Osteoblast (primary cell): ENCODE measurements around the gene RAB26. TPM values are rescaled to one million over a fixed set of nuclear protein-coding genes. Genes with fewer than 3 reads are reported as not detected.

Experiments
- DNase-seq: peaks from one replicate; pipeline ENCODE4 v3.0.0; 2011; ENCODE audit warnings: low spot score, mixed read lengths; ENCODE audit not compliant: insufficient read length; ENCODE audit errors: missing footprints
- H2AFZ ChIP-seq: 2 replicates; pipeline ENCODE4 v1.6.0; 2011; ENCODE audit warnings: mild to moderate bottlenecking, low read length
- H3K27ac ChIP-seq: 2 replicates; pipeline ENCODE4 v1.5.1; 2011; ENCODE audit warnings: mild to moderate bottlenecking, low read depth, low read length, moderate library complexity
- H3K27me3 ChIP-seq: 2 replicates; pipeline ENCODE4 v1.6.0; 2012; ENCODE audit warnings: mild to moderate bottlenecking, control low read depth, inconsistent platforms, low read length, moderate library complexity; ENCODE audit not compliant: insufficient read depth
- H3K36me3 ChIP-seq: 2 replicates; pipeline ENCODE4 v1.5.1; 2011; ENCODE audit warnings: mild to moderate bottlenecking, low read length, control low read depth, moderate library complexity; ENCODE audit not compliant: insufficient read depth
- H3K4me1 ChIP-seq: 2 replicates; pipeline ENCODE4 v1.5.1; 2011; ENCODE audit warnings: mild to moderate bottlenecking, low read length, control low read depth, moderate library complexity; ENCODE audit not compliant: insufficient read depth
- H3K4me2 ChIP-seq: 2 replicates; pipeline ENCODE4 v1.6.0; 2011; ENCODE audit warnings: mild to moderate bottlenecking, low read length; ENCODE audit not compliant: insufficient read depth
- H3K4me3 ChIP-seq: fragments of 200-600 bp; sonication (generic); 3 replicates; pipeline ENCODE4 v1.5.1; 2012; ENCODE audit warnings: mild to moderate bottlenecking, low read length, inconsistent platforms; ENCODE audit not compliant: insufficient read depth
- H3K79me2 ChIP-seq: 2 replicates; pipeline ENCODE4 v1.6.0; 2012; ENCODE audit warnings: mild to moderate bottlenecking, low read length, control low read depth, inconsistent platforms; ENCODE audit not compliant: insufficient read depth
- H3K9me3 ChIP-seq: 2 replicates; pipeline ENCODE4 v1.5.1; 2011; ENCODE audit warnings: low read depth, low read length, control low read depth
- H4K20me1 ChIP-seq: 2 replicates; pipeline ENCODE4 v1.6.0; 2012; ENCODE audit warnings: mild to moderate bottlenecking, low read length, control low read depth; ENCODE audit not compliant: insufficient read depth
- CTCF ChIP-seq: IDR thresholded peaks from 2 replicates; pipeline ENCODE4 v1.5.1; 2011; ENCODE audit warnings: mild to moderate bottlenecking, low read depth, low read length, moderate library complexity; ENCODE audit errors: extremely low read depth
- total RNA-seq: library from RNA; depleted of rRNA; stranded (reverse); fragments of >200 nt; gene quantifications from 2 replicates; pipeline ENCODE4 v1.2.3, GENCODE V29; 2012

RAB26 gene
- total RNA-seq, 1 donor: 0.36 TPM

DNA sequence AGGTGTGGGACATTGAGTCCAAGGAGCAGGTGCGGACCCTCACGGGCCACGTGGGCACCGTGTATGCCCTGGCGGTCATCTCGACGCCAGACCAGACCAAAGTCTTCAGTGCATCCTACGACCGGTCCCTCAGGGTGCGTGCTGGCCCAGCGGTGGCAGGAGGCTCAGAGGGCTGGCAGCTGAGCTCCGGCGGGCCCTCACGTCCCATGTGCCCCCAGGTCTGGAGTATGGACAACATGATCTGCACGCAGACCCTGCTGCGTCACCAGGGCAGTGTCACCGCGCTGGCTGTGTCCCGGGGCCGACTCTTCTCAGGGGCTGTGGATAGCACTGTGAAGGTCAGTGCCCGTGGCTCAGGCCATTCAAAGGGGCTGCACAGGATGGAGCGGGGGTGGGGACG lies 27.6 kb downstream of the RAB26 start:
- no peak for DNase-seq
- TF ChIP-seq CTCF: no peak
- Histone ChIP-seq H3K27me3 (no peaks in the 10 kb centered on the region), H4K20me1 (peaks cover 8% of the 10 kb centered on the region), H3K4me3 (no peak overlapping the region), H3K79me2 (no peaks in the 10 kb centered on the region), H3K4me1 (no peaks in the 10 kb centered on the region), H3K4me2 (no peak overlapping the region), H3K27ac (no peak overlapping the region), H3K9me3 (no peaks in the 10 kb centered on the region), H2AFZ (no peak overlapping the region), H3K36me3 (peaks cover 42% of the 10 kb centered on the region)

DNA sequence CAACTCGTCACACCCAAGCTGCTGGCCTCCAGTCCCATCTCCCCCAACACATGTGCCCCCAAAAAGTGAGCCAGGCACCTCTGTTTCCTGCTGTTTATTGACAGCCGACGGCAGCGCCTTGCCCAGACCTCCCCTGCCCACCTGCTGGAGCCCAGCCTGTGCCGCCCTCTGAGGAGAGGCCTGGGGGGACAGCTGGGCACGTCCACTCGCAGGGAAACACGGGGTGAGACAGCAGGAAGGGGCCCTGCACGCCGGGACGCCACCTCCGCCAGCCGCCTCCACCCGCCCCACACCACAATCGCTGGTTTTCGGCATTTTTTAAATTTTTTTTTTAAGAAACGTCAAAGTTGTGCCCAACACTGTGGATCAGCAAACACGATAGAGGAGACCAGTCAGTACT lies 28.7 kb downstream of the RAB26 start:
- H2AFZ ChIP-seq: no peak overlapping the region
- no peaks in the 10 kb centered on the region for H3K27me3 ChIP-seq
- H3K36me3 ChIP-seq: peaks cover 42% of the 10 kb centered on the region
- DNase-seq: no peak
- H3K4me2 ChIP-seq: no peak overlapping the region
- H3K79me2 ChIP-seq: no peaks in the 10 kb centered on the region
- H3K27ac ChIP-seq: no peak overlapping the region
- H3K4me1 ChIP-seq: no peaks in the 10 kb centered on the region
- peaks cover 8% of the 10 kb centered on the region for H4K20me1 ChIP-seq
- H3K4me3 ChIP-seq: no peak overlapping the region
- H3K9me3 ChIP-seq: no peaks in the 10 kb centered on the region
- no peak for TF ChIP-seq CTCF

DNA sequence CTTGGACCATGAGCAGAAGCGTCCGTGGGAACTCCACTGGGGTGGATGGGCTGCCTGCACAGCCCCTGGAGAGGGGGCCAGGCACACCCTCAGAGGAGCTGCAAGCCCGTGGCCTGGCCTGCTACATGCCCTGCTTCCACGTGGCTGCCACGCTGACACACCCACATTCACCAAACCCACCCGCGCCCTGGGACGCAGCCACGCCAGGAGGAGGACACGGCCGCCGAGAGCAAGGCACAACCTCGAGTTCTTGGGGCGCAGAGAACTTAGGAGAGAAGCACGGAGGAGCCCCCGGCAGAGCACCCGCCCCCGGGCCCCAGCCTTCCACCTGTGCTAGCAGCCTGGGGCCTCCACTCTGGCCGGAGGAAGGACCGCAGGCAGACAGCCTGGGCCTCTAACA lies 29.1 kb downstream of the RAB26 start:
- peaks cover 8% of the 10 kb centered on the region for H4K20me1 ChIP-seq
- TF ChIP-seq CTCF: no peak
- H3K27me3 ChIP-seq: no peaks in the 10 kb centered on the region
- H2AFZ ChIP-seq: no peak overlapping the region
- H3K36me3 ChIP-seq: peaks cover 42% of the 10 kb centered on the region
- no peaks in the 10 kb centered on the region for H3K79me2 ChIP-seq
- no peak overlapping the region for H3K27ac ChIP-seq
- no peaks in the 10 kb centered on the region for H3K9me3 ChIP-seq
- DNase-seq: no peak
- no peaks in the 10 kb centered on the region for H3K4me1 ChIP-seq
- no peak overlapping the region for H3K4me2 ChIP-seq
- H3K4me3 ChIP-seq: no peak overlapping the region

DNA sequence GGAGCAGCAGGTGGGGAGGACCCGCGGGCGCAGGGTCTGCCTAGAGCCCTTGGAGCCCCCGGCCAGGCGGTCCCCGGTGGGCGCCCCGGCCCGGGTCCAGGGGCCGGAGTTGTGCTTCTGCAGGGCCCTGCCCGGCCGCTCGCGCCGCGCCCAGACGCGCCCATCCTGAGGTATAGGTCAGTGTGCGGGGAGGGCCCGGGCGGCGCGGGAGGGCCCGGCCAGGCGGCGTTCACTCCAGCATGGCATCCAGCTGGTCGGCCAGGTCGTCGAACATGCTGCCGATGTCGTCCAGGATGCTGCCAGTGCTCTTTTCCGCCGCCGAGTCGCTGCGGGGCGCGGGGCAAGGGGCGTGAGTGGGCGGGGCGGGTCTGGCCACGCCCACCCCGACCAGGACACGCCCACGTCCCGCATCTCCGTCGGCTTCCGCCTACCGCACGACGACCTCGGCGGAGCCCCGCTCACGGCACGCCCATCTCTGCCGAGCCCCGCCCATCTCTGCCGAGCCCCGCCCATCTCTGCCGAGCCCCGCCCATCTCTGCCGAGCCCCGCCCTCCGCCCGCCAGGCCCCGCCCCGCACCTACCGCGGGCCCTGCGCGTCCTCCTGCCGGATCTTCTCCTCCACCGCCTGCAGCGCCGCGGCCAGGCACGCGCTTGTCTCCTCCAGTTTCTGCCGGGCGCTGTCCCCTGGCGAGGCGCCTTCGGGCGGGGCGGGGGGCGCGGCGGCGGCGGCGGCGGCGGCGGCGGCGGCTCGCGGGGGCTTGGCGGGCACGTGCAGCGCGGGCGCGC lies 30.1 kb downstream of the RAB26 start:
- Histone ChIP-seq H3K36me3 (peaks cover 37% of the 10 kb centered on the region), H2AFZ (no peak overlapping the region), H3K4me2 (no peak overlapping the region), H3K4me3 (no peak overlapping the region), H3K27me3 (no peaks in the 10 kb centered on the region), H4K20me1 (peaks cover 8% of the 10 kb centered on the region), H3K9me3 (no peaks in the 10 kb centered on the region), H3K4me1 (no peaks in the 10 kb centered on the region), H3K27ac (no peak overlapping the region), H3K79me2 (no peaks in the 10 kb centered on the region)
- TF ChIP-seq CTCF: no peak
- no peak for DNase-seq
